ENCODE results near the gene AATK.

DNA sequence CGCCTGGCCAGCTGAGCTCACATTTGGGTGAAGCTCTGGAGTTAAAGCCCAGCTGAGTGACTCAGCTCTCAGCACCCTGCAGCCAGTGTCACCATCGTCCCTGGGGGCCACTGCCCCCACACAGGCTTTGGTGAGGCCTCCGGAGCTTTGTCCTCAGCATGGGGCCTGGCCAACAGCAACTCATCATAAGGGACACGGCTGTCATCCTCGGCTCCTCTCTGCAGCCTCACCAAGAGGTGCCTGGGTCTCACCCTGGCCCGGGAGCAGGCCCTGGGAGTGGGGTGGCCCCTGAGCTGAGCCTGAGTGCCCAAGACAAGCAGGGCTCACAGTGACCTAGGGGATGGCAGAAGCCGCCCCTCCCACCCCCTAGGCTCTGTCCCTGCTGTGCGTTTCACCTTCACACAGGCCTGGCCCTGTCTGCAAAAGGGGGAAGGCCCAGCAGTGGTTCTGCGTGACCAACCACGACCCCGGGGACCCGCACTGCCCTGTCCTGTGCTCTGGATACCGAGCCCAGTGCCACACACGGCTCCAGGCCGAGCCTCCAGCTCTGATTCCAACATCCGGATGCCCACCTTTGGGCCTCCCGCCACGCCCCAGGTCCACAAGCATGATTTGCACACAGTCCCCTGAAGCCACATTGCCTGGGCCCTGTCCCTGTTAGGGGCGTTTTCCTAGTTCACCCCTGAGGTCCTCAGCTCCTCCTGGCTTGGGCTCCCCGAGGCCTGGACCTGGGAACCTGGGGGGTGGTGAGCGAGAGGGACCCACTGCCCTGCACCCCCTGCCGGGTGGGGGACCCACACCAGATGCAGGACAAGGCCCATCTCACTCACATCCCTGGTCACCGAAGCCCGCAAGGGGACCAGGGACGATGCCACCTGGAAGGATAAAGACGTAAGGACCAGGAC lies 21.8 kb upstream of the AATK start:
- TF ChIP-seq, protein P1, sequence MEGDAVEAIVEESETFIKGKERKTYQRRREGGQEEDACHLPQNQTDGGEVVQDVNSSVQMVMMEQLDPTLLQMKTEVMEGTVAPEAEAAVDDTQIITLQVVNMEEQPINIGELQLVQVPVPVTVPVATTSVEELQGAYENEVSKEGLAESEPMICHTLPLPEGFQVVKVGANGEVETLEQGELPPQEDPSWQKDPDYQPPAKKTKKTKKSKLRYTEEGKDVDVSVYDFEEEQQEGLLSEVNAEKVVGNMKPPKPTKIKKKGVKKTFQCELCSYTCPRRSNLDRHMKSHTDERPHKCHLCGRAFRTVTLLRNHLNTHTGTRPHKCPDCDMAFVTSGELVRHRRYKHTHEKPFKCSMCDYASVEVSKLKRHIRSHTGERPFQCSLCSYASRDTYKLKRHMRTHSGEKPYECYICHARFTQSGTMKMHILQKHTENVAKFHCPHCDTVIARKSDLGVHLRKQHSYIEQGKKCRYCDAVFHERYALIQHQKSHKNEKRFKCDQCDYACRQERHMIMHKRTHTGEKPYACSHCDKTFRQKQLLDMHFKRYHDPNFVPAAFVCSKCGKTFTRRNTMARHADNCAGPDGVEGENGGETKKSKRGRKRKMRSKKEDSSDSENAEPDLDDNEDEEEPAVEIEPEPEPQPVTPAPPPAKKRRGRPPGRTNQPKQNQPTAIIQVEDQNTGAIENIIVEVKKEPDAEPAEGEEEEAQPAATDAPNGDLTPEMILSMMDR (IDR thresholded peaks at IDR 0.05) = no peak
- TF ChIP-seq POLR2A (IDR thresholded peaks at IDR 0.05) = no peak
- TF ChIP-seq EP300 (IDR thresholded peaks at IDR 0.05) = no peak

Data from tibial nerve (tissue), 4 donors.